SK-N-MC (cell line): Measurements from ENCODE around the gene AOPEP.

Source experiments
- DNase-seq: peaks from one replicate; pipeline ENCODE4 v3.0.0-alpha.2; 2011; ENCODE audit warnings: low read depth, low spot score
- H3K27ac ChIP-seq: fragments of 200-600 bp; sonication (generic); 2 replicates; pipeline ENCODE4 v1.5.1; 2016; ENCODE audit warnings: mixed run types
- H3K36me3 ChIP-seq: fragments of 200-600 bp; sonication (generic); 2 replicates; pipeline ENCODE4 v1.6.1; 2017; ENCODE audit warnings: antibody characterized with exemption, low read length, mixed read lengths; ENCODE audit not compliant: insufficient read depth
- H3K4me3 ChIP-seq: fragments of 200-600 bp; sonication (generic); 2 replicates; pipeline ENCODE4 v1.5.1; 2016
- H3K9ac ChIP-seq: fragments of 200-600 bp; sonication (generic); 2 replicates; pipeline ENCODE4 v1.8.0; 2017; ENCODE audit warnings: mixed run types, mixed read lengths; ENCODE audit not compliant: insufficient read length
- H3K9me3 ChIP-seq: fragments of 200-600 bp; sonication (generic); 2 replicates; pipeline ENCODE4 v1.6.1; 2017; ENCODE audit warnings: low read depth, mild to moderate bottlenecking, antibody characterized with exemption, low read length, moderate library complexity, mixed read lengths
- EZH2 ChIP-seq: fragments of 200-600 bp; sonication (generic); IDR thresholded peaks from one replicate; pipeline ENCODE4 v1.6.1; 2017; ENCODE audit warnings: antibody characterized with exemption
- FOXP2 ChIP-seq: optimal IDR thresholded peaks from 2 replicates; pipeline ENCODE3; 2011; ENCODE audit warnings: mild to moderate bottlenecking, moderate library complexity; ENCODE audit not compliant: insufficient read depth; ENCODE audit errors: extremely low read length, control extremely low read depth
- POLR2AphosphoS5 ChIP-seq: IDR thresholded peaks from 2 replicates; pipeline ENCODE4 v1.6.1; 2012; ENCODE audit warnings: mild to moderate bottlenecking, low read depth, low read length, borderline replicate concordance

The AOPEP gene

GRCh38 chr9:94801681-94802080 lies 75.2 kb downstream of the AOPEP start:
- no peak overlapping the region for H3K27ac ChIP-seq
- H3K4me3 ChIP-seq, result no peak overlapping the region
- H3K9ac ChIP-seq, result no peak overlapping the region
- peaks cover 9% of the 10 kb centered on the region for H3K36me3 ChIP-seq
- no peak for DNase-seq
- no peaks in the 10 kb centered on the region for H3K9me3 ChIP-seq
- TF ChIP-seq POLR2AphosphoS5 (no peak), FOXP2 (no peak), EZH2 (no peak)

GRCh38 chr9:94802251-94802650 lies 75.8 kb downstream of the AOPEP start:
- no peak for DNase-seq
- no peak for TF ChIP-seq POLR2AphosphoS5
- no peak for TF ChIP-seq FOXP2
- TF ChIP-seq EZH2, result no peak
- no peak overlapping the region; the same call in 1 of the 2 replicates for H3K27ac ChIP-seq
- H3K9me3 ChIP-seq, result no peaks in the 10 kb centered on the region
- H3K4me3 ChIP-seq, result no peak overlapping the region
- H3K9ac ChIP-seq, result no peak overlapping the region
- peaks cover 12% of the 10 kb centered on the region for H3K36me3 ChIP-seq

- H3K27ac ChIP-seq, result no peak overlapping the region
- DNase-seq, result no peak
- TF ChIP-seq EZH2, result no peak
- TF ChIP-seq POLR2AphosphoS5, result no peak
- no peak for TF ChIP-seq FOXP2
- H3K9me3 ChIP-seq, result no peaks in the 10 kb centered on the region
- H3K36me3 ChIP-seq, result peaks cover 16% of the 10 kb centered on the region
- H3K4me3 ChIP-seq, result no peak overlapping the region
- no peak overlapping the region for H3K9ac ChIP-seq
Observed at GRCh38 chr9:94802793-94803192, 76.3 kb downstream of the AOPEP start.

- H3K27ac ChIP-seq, result no peak overlapping the region
Observed at GRCh38 chr9:94804316-94804715, 77.8 kb downstream of the AOPEP start.

GRCh38 chr9:94805051-94805489 lies 78.6 kb downstream of the AOPEP start:
- H3K27ac ChIP-seq, result no peak overlapping the region

More at GRCh38 chr9:94804316-94804715, 77.8 kb downstream of the AOPEP start:
- Histone ChIP-seq H3K36me3 (peaks cover 21% of the 10 kb centered on the region), H3K9me3 (no peaks in the 10 kb centered on the region), H3K9ac (no peak overlapping the region), H3K4me3 (no peak overlapping the region)
- no peak for DNase-seq
- TF ChIP-seq EZH2 (no peak), POLR2AphosphoS5 (no peak), FOXP2 (no peak)

GRCh38 chr9:94805585-94805984 lies 79.1 kb downstream of the AOPEP start:
- Histone ChIP-seq H3K4me3 (peak overlapping the region; percentile 49), H3K9me3 (no peaks in the 10 kb centered on the region), H3K36me3 (peaks cover 21% of the 10 kb centered on the region), H3K9ac (no peak overlapping the region), H3K27ac (peak overlapping the region; percentile 65; the same call in 1 of the 2 replicates)
- TF ChIP-seq EZH2, result no peak
- TF ChIP-seq FOXP2, result peak; percentile 56
- DNase-seq, result peak; percentile 61

More at GRCh38 chr9:94805051-94805489, 78.6 kb downstream of the AOPEP start:
- Histone ChIP-seq H3K36me3 (peaks cover 21% of the 10 kb centered on the region), H3K4me3 (no peak overlapping the region), H3K9me3 (no peaks in the 10 kb centered on the region), H3K9ac (no peak overlapping the region)
- TF ChIP-seq FOXP2, result no peak
- TF ChIP-seq EZH2, result no peak
- TF ChIP-seq POLR2AphosphoS5, result no peak
- no peak for DNase-seq

GRCh38 chr9:94806307-94806893 lies 79.9 kb downstream of the AOPEP start:
- H3K4me3 ChIP-seq, result no peak overlapping the region; the same call in 1 of the 2 replicates
- TF ChIP-seq FOXP2 (no peak), EZH2 (no peak), POLR2AphosphoS5 (no peak)
- H3K9ac ChIP-seq, result no peak overlapping the region
- peaks cover 13% of the 10 kb centered on the region for H3K36me3 ChIP-seq
- no peak for DNase-seq
- H3K9me3 ChIP-seq, result no peaks in the 10 kb centered on the region
- H3K27ac ChIP-seq, result no peak overlapping the region

- Histone ChIP-seq H3K36me3 (peaks cover 12% of the 10 kb centered on the region), H3K27ac (no peak overlapping the region), H3K4me3 (no peak overlapping the region), H3K9ac (no peak overlapping the region), H3K9me3 (no peaks in the 10 kb centered on the region)
- TF ChIP-seq FOXP2 (no peak), POLR2AphosphoS5 (no peak)
- peak; percentile 16 for DNase-seq
Observed at GRCh38 chr9:94807556-94807955, 81.1 kb downstream of the AOPEP start.
